Cardiac septum (tissue), 1 donor: ENCODE measurements around the gene TNFRSF14. TPM values are rescaled to one million over a fixed set of nuclear protein-coding genes. Genes with fewer than 3 reads are reported as not detected.
"Not testable (repeated sequence)": the region's sequence is repeated elsewhere in the genome, so short reads cannot be mapped to it uniquely, and the experiment has no call there.

ENCODE experiments used
- DNase-seq: peaks from one replicate; pipeline ENCODE4 v3.0.0-alpha.2; 2020; ENCODE audit warnings: low spot score
- intact Hi-C: fragments of 100-400 bp; cut with DNase I; formaldehyde crosslinking; loops from one replicate; pipeline ENCODE4 v1.14.0; 2022
- total RNA-seq: library from RNA; stranded (reverse); fragmentation: NEBNext Ultra II Directional; extraction: Animal tissue kit (Norgen Biotek cat#: 25700); gene quantifications from one replicate; pipeline ENCODE4 v1.2.1, GENCODE V29; 2021
- donor health status: DM: no; HTN: no; CAD: no.

The TNFRSF14 gene
- total RNA-seq, 1 donor from 2014 or later: 13.8 TPM

DNA sequence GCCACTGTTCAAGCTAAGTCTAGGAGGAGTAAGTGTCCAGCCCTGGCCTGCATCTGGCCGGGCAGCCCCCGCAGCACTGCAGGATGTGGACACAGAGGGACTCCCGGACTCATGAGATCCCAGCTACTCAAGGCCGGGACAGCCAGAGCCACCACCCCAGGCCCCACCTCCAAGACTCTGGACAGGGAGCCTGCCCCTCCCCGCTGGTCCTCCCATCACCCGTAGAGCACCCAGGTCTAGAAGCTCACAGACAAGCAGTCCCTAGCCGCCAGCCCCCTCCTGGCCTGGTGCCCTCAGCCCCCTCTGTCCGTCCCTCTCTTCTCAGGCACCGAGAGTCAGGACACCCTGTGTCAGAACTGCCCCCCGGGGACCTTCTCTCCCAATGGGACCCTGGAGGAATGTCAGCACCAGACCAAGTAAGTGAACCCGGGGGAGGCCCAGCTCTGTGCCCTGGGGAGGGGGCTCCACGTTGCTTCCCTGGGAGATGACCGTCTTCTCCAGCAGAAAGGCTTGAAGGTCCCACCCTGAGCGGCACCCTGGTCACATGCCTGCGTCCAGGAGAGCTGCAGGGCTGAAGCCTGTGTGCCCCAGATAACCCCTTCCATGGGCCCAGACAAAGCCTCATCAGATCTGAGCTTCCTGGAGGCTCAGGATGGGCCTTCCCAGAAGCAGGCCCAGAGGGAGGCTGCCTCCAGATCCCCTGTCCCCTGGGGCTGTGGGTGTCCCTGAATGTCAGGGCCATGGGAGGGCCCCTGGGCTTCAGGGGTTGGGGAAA, 4.3 kb downstream of the TNFRSF14 start:
- intact Hi-C loops: no loop called here

DNA sequence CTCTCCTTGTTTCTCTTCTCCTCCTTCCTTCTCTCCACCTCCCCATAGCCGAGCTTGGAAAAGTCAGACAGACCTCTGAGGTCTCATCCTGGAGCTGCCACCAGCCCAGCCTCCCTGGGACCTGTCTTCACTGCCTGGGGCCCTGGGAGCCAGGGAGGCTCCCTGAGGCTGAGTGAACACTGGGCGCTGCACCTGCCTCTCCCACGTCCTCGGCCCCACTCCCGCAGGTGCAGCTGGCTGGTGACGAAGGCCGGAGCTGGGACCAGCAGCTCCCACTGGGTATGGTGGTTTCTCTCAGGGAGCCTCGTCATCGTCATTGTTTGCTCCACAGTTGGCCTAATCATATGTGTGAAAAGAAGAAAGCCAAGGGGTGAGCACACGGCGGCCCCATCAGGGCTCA, 5.3 kb downstream of the TNFRSF14 start:
- no peak for DNase-seq
- intact Hi-C loops: no loop called here

More for the DNA sequence above, 4.3 kb downstream of the TNFRSF14 start:
- DNase-seq: no peak

DNA sequence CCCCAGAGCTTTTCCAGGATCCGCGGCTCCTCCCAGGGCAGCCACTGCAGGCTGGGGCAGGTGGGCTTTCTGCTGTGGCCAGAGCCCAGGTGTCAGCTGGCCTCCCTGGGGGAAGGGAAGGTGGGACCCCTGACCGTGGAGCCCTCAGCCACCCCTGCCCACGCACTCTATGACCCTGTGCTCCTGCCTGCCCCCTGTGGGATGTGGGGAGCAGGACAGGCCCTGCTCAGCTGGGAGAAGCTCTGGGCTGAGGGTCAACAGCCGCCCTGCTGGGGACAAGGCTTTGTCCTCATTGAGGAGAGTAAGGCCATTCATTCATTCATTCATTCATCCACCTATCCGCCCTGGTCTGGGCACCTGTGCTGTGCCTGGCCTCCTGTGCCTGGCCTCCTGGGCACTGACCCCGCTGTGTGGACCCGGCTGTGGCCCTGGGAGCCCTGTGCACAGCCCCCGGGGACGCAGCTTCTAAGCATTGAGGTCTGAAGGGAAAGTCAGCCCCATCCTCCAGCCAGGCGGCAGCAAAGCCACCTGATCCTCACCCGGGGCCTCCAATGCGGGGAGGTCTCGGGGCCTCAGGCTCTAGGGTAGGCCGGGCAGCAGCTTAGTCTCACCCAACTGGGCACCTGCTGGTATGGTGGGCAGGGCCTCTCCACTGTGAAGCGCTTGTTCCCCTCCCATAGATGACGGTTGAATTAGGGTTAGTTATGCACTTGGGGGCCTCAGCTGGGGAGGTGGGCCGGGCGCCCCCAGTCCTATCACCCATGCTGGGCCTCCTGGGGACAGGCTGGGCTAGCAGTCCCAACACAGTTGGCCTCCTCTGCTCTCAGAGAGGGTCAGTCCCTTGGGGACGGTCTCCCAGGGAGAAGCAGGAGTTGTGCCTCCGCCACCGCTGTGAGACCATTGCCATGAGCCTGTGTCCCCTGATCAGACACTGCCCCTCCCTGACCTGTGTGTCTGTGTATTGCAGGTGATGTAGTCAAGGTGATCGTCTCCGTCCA, 6.0 kb downstream of the TNFRSF14 start:
- no peak for DNase-seq
- intact Hi-C loops: no loop called here

DNA sequence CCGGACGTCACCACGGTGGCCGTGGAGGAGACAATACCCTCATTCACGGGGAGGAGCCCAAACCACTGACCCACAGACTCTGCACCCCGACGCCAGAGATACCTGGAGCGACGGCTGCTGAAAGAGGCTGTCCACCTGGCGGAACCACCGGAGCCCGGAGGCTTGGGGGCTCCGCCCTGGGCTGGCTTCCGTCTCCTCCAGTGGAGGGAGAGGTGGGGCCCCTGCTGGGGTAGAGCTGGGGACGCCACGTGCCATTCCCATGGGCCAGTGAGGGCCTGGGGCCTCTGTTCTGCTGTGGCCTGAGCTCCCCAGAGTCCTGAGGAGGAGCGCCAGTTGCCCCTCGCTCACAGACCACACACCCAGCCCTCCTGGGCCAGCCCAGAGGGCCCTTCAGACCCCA, 7.0 kb downstream of the TNFRSF14 start:
- intact Hi-C loops: no loop called here
- DNase-seq: no peak

DNA sequence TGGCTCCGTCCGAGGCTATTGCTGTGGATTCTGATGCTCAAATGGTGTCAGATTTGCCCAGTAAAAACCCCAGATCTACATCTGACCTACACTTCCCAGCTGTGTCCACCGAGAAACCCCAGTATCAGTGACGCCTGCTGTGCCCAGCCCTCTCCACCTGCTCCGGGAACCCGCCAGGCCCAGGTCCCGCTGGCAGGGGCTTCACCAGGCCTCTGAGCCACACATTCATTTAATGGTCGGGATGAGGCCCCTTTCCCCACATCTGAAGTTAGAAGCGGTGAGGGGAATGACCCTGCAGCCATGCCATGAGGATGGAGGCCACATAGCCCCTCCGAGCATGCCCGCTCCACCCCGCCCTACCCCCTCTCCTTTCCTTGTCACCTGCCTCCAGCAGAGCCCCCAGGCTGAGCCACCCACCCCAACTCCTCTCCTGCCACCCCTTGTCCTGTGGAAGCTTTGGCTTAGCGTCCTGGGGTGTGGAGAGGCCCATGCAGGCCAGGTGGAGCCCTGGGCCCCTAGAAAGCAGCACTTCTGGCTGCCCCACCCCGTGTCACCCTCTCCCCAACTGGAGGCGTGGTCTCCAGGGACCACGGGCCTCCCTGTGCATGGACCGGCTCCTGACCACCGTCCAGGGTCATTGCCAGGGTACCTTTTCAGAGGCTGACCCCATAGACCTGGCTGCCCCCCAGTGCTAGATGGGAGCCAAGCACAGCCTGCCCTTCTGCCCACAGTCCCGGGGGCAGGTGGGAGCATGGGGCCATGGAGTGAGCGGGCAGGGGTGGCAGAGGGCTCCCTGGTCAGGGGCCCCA, 8.0 kb downstream of the TNFRSF14 start:
- intact Hi-C loops: no loop called here
- no peak for DNase-seq

DNA sequence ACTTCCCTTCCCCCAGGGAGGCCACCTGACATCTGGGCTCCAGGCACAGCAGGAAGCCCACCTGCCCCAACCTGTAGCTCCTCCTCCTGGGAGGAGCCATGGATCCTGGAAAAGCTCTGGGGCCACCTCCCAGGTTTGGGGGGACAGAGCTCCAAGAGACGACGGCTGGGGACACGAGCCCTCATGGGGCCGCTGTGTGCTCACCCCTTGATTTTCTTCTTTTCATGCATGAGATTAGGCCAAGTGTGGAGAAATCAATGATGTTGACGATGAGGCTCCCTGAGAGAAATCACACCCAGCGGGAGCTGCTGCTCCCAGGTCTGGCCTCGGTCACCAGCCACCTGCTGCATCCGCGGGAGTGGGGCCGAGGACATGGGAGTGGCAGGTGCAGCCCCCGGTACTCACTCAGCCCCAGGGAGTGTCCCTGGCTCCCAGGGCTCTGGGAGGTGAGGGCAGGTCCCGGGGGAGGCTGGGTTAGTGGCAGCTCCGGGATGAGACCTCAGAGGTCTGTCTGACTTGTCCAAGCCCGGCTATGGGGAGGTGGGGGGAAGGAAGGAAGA, 8.7 kb downstream of the TNFRSF14 start:
- no peak for DNase-seq
- intact Hi-C loops: no loop called here

DNA sequence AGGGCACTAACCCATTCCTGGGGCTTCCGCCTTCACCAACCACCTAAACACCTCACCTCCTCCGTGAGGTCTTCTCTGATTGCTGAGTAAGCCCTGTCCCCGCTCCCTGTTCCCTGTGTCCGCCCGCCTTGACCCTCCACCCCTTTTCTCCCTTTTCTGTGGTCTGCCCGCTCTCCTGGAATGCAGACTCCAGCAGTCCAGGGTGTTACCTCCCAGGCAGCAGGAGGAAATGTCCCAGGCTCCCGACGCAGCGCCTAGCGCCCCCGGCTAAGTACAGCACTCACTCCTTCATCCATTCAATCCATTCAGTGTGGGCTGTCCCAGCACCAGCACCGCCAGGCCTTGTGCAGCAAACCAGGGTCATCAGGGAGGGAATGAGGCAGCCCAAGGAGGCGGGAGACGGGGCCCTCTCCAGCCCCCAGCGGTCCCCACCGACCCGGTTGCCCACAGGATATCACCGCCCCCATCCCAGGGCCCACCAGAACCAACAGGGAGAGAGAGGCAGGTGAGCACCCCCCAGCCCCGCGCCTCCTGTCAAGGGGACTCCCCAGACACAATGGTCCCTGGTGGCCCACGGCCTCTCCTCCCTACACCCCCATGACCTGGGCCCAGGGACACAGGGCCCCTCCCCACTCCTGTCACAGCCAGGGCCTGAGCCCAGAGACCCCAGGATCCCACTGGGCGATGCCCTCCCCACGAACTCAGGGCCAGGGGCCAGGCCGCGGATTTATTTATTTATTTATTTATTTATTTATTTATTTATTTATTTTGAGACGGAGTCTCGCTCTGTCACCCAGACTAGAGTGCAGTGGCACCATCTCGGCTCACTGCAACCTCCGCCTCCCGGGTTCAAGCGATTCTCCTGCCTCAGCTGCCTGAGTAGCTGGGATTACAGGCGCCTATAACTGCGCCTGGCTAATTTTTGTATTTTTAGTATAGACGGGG, 10.2 kb downstream of the TNFRSF14 start:
- DNase-seq: no peak
- intact Hi-C loops: no loop called here

DNA sequence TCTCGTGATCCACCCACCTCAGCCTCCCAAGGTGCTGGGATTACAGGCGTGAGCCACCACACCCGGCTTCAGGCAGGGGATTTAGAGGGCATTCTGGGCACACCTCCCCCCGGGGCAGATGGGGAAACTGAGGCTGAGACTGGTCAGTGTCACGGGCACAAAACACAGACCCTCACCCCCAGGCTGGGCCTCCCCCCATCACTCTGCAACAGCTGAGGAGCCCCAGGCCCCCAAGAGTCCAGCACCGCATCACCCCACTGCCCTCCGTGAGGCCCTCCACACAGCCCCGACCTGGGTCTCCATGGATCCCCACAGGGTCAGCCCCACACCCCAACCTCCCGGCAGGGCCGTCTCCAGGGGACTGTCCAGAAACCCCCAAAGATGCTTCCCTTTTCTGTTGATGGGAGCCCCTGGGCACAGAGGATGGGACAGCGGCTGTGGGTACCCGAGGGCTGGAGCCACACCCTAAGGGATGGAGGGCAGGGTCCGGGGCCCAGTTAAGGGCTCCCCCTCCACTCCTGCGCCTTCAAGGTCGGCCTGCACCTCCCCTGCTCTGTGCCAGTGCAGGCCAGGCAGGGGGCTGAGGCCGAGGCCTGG, 11.0 kb downstream of the TNFRSF14 start:
- intact Hi-C loops: no loop called here
- no peak for DNase-seq

DNA sequence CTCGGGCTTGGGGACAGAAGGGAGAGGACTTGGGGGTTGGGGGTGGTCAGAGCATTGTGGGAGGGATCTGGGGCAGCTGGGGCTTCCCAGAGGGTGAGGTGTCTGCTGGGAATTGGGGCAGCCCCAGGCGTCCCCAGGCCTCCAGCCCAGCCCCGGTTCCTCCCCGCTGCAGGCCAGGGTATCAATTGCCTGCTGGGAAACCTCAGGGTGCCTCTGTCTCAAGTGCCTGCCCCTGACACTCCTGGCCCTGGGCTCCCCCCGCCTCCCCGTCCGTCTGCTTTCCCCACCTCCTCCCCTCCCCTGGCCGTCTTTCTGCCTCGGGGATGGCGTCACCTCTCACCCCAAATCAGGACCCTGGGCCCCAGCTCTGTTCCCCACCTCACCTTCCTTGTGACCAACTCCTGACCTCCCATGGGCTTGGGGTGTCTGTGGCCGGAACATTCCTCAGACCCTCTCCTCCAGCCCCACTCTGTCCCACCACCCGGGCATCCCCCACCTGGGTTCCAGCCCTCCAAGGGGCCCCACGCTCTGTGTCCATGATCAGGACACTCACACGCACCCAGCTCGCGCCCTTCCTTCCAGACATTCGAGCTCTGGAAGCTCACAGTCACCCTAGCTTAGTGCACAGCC, 12.1 kb downstream of the TNFRSF14 start:
- intact Hi-C loops, DNase-seq: not testable (repeated sequence)

DNA sequence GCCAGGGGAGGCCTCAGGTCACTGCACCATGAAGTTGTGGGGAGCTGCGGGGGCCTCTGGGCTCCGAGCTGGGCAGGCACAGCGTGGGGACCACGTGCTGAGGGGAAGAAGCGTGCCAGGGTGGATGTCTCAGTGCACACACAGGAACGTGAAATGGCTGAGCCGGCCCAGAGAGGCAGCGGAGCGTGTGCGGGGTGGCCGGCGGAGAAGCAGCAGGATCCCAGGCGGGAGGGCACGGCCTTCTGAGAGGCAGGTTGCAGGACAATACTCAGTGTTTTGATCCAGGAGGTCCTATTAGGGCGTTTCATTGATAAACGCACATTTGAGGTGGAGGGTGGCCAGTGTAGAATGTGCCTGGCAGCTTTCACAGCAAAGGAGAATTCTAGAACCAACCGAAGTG, 12.9 kb downstream of the TNFRSF14 start:
- intact Hi-C loops: no loop called here
- no peak for DNase-seq

DNA sequence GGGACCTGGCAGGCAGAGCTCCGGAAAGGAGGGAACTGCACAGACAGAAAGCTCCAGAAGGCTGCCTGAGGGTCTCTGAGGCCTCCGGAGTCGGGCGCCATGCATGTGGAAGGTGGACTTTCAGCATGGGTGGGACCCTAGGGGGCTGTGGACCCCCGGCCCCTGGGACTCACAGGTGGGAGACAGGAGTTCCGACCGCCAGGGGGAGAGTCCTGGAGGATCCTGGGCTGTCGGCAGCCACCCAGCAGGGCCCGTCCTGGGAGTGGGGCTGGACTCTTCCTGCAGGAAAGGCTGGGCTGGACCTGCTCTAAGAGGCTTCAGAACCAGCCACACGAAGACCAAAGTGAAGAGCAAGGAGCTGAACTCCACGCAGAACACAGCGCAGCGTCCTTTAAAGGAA, 13.5 kb downstream of the TNFRSF14 start:
- DNase-seq: not testable (repeated sequence)

DNA sequence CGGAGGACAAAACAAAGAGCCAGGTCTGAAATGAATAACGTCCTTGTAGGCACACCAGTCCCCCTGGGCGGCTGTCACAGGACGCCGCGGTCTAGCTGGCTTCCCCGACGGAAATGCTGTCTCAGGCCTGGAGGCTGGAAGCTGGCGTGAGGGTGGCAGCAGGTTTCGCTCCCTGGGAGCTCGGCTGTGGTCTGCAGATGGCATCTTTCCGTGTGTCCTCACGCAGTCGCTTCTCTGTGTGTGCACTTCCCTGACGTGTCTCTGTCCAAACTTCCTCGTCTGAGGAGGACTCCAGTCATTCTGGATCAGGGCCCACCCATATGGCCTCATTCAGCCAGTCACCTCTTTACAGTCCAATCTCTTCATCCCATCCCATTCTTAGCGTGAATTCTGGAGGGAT, 14.2 kb downstream of the TNFRSF14 start:
- DNase-seq: no peak
- intact Hi-C loops: no loop called here

More for the DNA sequence above, 13.5 kb downstream of the TNFRSF14 start:
- intact Hi-C loops: not testable (repeated sequence)

DNA sequence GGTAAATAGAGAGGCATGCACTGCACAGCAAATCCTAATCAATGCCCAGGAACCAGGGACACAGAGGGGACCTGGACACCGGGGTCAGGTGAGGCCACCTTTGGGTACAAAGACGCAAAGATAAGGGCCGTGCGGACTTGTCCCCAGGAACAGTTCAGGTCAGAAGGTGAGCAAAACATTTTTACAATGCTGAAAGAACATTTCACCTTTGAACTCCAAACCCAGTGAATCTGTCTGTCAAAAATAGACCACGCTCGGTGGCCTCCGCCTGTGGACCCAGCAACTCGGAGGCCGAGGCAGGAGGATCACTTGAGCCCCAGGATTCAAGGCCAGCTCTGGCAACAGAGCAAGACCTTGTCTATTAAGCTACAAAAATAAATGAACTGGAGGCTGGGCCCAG, 15.2 kb downstream of the TNFRSF14 start:
- no peak for DNase-seq
- intact Hi-C loops: no loop called here

DNA sequence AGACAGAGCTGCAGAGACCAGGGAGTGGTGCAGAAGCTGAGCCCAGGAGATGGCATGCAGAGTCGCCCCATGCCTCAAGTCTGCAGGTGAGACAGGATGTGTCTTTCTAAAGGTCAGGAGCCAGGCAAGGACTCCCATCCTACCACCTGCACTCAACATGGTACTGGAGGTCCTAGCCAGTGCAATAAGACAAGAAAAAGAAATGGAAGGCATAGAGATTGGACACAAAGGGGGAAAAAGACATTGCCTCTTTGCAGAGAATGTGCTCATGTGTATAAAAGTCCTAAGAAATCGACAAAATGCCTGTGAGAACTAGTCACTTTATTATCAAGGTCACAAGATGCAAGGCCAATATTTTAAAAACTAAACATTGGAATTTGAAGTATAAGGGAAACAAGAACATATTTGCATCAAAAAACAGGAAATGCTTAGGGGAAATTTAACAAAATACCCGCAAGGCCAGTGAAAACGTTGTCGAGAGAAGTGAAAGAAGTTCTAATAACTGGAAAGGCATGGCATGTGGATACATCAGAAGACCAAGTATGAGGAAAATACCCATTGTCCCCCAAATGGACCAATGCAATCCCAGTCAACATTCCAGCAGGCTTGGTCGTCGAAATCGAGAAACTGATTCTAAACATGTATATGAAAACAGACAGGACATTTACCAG, 17.2 kb downstream of the TNFRSF14 start:
- intact Hi-C loops: no loop called here
- DNase-seq: no peak

DNA sequence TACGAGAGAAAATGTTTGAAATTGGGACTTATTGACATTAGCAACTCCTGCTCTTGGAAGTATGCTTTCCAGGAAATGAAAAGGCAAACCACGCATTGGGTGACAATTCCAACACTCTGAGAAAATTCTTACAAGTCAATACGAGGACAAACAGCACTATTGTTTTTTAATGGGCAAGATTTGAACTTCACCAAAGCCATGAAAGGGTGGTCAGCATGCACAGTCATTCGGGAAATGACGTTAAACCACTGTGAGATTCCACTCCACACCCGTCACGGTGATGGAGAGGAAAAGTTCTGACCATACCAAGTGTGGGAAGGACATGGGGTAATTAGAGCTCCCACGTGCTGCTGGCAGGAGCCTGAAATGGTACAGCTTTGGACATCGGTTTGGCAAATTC, 18.2 kb downstream of the TNFRSF14 start:
- no peak for DNase-seq
- intact Hi-C loops: no loop called here

DNA sequence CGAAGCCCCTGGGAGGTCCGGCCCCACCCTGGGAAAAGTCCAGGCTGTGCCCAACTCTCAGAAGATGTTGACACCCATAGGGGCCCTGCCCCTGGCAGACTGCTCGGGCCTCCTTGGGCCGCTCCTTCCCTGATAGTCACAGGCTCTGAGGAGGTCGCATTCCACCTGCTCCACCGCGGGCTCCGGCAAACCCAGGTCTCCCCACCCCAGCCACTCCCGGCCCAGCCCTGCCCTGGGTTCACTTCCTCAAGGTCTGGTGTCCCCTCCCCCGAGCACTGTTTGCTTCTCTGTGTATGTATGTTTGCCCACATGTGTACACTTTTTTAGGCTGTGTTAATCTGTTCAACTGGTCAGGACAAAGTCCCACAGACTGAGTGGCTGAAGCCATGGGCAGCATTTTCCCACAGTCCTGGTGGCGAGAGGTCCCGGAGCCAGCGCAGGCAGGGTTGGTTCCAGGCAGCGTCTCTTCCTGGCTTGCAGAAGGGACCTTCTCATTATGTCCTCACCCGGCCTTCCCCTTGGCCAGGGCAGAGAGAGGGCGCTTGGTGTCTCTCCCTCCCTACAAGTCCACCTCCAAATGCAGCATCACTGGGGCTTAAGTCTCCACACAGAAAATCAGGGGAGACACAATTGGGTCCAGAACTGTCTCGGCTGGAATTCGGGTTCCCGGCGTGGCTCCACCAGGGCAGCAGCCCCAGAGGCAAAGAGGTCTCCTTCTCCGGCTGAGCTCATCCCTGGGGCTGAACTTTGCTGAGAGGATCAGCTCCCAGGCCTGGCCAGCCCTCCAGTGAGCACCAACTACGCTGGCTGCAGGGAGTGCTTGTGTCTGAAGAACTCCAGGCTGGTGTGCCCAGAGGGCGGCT, 19.9 kb downstream of the TNFRSF14 start:
- intact Hi-C loops: no loop called here
- DNase-seq: no peak
